ENCODE data around the gene USP10. TPM values are rescaled to one million over a fixed set of nuclear protein-coding genes. Genes with fewer than 3 reads are reported as not detected.

The USP10 gene
- total and polyA plus RNA-seq, 5 donors from 2014 or later, result 64.0 to 112 (median 88.1) TPM

- no peaks in the 10 kb centered on the region for H3K9me3 ChIP-seq (ENCODE audit: control insufficient read depth in 2 of 2, low read length in 2 of 2)
- no peak overlapping the region for H3K4me3 Mint-ChIP-seq
- H3K27ac Mint-ChIP-seq, result peak overlapping the region in 1 of 3 donors; percentile 75
- no peaks in the 10 kb centered on the region for H3K9me3 Mint-ChIP-seq
- H3K4me1 ChIP-seq (ENCODE audit: control insufficient read depth, insufficient read depth, low read length, poor library complexity, severe bottlenecking), result peaks cover 20% of the 10 kb centered on the region
- H3K36me3 Mint-ChIP-seq, result peaks cover 8% of the 10 kb centered on the region
- no peaks in the 10 kb centered on the region for H3K27me3 ChIP-seq (ENCODE audit: control insufficient read depth, insufficient read depth, low read length)
- no peaks in the 10 kb centered on the region for H3K27me3 Mint-ChIP-seq
- H3K4me3 ChIP-seq (ENCODE audit: low read depth, low read length), result no peak overlapping the region
- H3K4me1 Mint-ChIP-seq, result peaks cover 38 to 89% (median 53%) of the 10 kb centered on the region in 4 donors
- H3K27ac ChIP-seq (ENCODE audit: insufficient read depth, low read length, poor library complexity, severe bottlenecking), result no peak overlapping the region
- DNase-seq (no peak), ATAC-seq (ENCODE audit: low read depth in 2 of 2) (no peak)
- peaks cover 12% of the 10 kb centered on the region for H3K36me3 ChIP-seq (ENCODE audit: control insufficient read depth, insufficient read depth, low read length)
Observed at GRCh38 chr16:84715854-84716253, 16.1 kb downstream of the USP10 start.

- Histone ChIP-seq H3K4me3 (ENCODE audit: low read depth, low read length) (no peak overlapping the region), H3K9me3 (ENCODE audit: control insufficient read depth in 2 of 2, low read length in 2 of 2) (no peaks in the 10 kb centered on the region), H3K27ac (ENCODE audit: insufficient read depth, low read length, poor library complexity, severe bottlenecking) (no peak overlapping the region), H3K4me1 (ENCODE audit: control insufficient read depth, insufficient read depth, low read length, poor library complexity, severe bottlenecking) (peaks cover 14% of the 10 kb centered on the region), H3K27me3 (ENCODE audit: control insufficient read depth, insufficient read depth, low read length) (no peaks in the 10 kb centered on the region), H3K36me3 (ENCODE audit: control insufficient read depth, insufficient read depth, low read length) (peaks cover 12% of the 10 kb centered on the region)
- peaks cover 9% of the 10 kb centered on the region for H3K36me3 Mint-ChIP-seq
- H3K4me3 Mint-ChIP-seq, result no peak overlapping the region
- H3K27ac Mint-ChIP-seq, result peak overlapping the region in 1 of 3 donors; percentile 75
- H3K27me3 Mint-ChIP-seq, result no peaks in the 10 kb centered on the region
- no peaks in the 10 kb centered on the region for H3K9me3 Mint-ChIP-seq
- DNase-seq, result no peak
- ATAC-seq (ENCODE audit: low read depth in 2 of 2), result no peak
- H3K4me1 Mint-ChIP-seq, result peaks cover 38 to 88% (median 50%) of the 10 kb centered on the region in 4 donors
Observed at GRCh38 chr16:84716740-84717139, 16.9 kb downstream of the USP10 start.

- peak overlapping the region in 1 of 4 donors; percentile 8 for H3K4me3 Mint-ChIP-seq
- no peaks in the 10 kb centered on the region for H3K27me3 Mint-ChIP-seq
- Histone ChIP-seq H3K4me3 (ENCODE audit: low read depth, low read length) (no peak overlapping the region), H3K36me3 (ENCODE audit: control insufficient read depth, insufficient read depth, low read length) (peaks cover 12% of the 10 kb centered on the region), H3K27ac (ENCODE audit: insufficient read depth, low read length, poor library complexity, severe bottlenecking) (no peak overlapping the region), H3K4me1 (ENCODE audit: control insufficient read depth, insufficient read depth, low read length, poor library complexity, severe bottlenecking) (peaks cover 9% of the 10 kb centered on the region), H3K9me3 (ENCODE audit: control insufficient read depth in 2 of 2, low read length in 2 of 2) (no peaks in the 10 kb centered on the region), H3K27me3 (ENCODE audit: control insufficient read depth, insufficient read depth, low read length) (no peaks in the 10 kb centered on the region)
- DNase-seq, result no peak
- H3K4me1 Mint-ChIP-seq, result peaks cover 37 to 88% (median 49%) of the 10 kb centered on the region in 4 donors
- no peak for ATAC-seq (ENCODE audit: low read depth in 2 of 2)
- H3K27ac Mint-ChIP-seq, result peak overlapping the region in 2 of 3 donors; percentile 49 to 89
- no peaks in the 10 kb centered on the region for H3K9me3 Mint-ChIP-seq
- peaks cover 12% of the 10 kb centered on the region for H3K36me3 Mint-ChIP-seq
Observed at GRCh38 chr16:84717484-84717883, 17.7 kb downstream of the USP10 start.

GRCh38 chr16:84720177-84720579 lies 20.4 kb downstream of the USP10 start:
- Mint-ChIP-seq H3K36me3 (peaks cover 12% of the 10 kb centered on the region), H3K4me3 (no peak overlapping the region), H3K9me3 (no peaks in the 10 kb centered on the region), H3K27me3 (no peaks in the 10 kb centered on the region), H3K27ac (peak overlapping the region in 1 of 3 donors; percentile 20), H3K4me1 (peaks cover 40 to 89% (median 50%) of the 10 kb centered on the region in 4 donors)
- Histone ChIP-seq H3K27me3 (ENCODE audit: control insufficient read depth, insufficient read depth, low read length) (no peaks in the 10 kb centered on the region), H3K4me3 (ENCODE audit: low read depth, low read length) (no peak overlapping the region), H3K4me1 (ENCODE audit: control insufficient read depth, insufficient read depth, low read length, poor library complexity, severe bottlenecking) (peaks cover 25% of the 10 kb centered on the region), H3K27ac (ENCODE audit: insufficient read depth, low read length, poor library complexity, severe bottlenecking) (no peak overlapping the region), H3K9me3 (ENCODE audit: control insufficient read depth in 2 of 2, low read length in 2 of 2) (no peaks in the 10 kb centered on the region), H3K36me3 (ENCODE audit: control insufficient read depth, insufficient read depth, low read length) (peaks cover 12% of the 10 kb centered on the region)
- DNase-seq, result no peak
- ATAC-seq (ENCODE audit: low read depth in 2 of 2), result no peak

- Mint-ChIP-seq H3K27ac (peak overlapping the region; percentile 40 to 90 (median 84)), H3K9me3 (no peaks in the 10 kb centered on the region), H3K4me1 (peaks cover 44 to 89% (median 49%) of the 10 kb centered on the region in 4 donors), H3K36me3 (peaks cover 12% of the 10 kb centered on the region), H3K27me3 (no peaks in the 10 kb centered on the region), H3K4me3 (no peak overlapping the region)
- ATAC-seq (ENCODE audit: low read depth in 2 of 2) (no peak), DNase-seq (no peak)
- Histone ChIP-seq H3K36me3 (ENCODE audit: control insufficient read depth, insufficient read depth, low read length) (peaks cover 3% of the 10 kb centered on the region), H3K4me3 (ENCODE audit: low read depth, low read length) (no peak overlapping the region), H3K27ac (ENCODE audit: insufficient read depth, low read length, poor library complexity, severe bottlenecking) (no peak overlapping the region), H3K27me3 (ENCODE audit: control insufficient read depth, insufficient read depth, low read length) (no peaks in the 10 kb centered on the region), H3K9me3 (ENCODE audit: control insufficient read depth in 2 of 2, low read length in 2 of 2) (no peaks in the 10 kb centered on the region), H3K4me1 (ENCODE audit: control insufficient read depth, insufficient read depth, low read length, poor library complexity, severe bottlenecking) (peaks cover 35% of the 10 kb centered on the region)
Observed at GRCh38 chr16:84722068-84722467, 22.3 kb downstream of the USP10 start.

- Histone ChIP-seq H3K9me3 (ENCODE audit: control insufficient read depth in 2 of 2, low read length in 2 of 2) (no peaks in the 10 kb centered on the region), H3K27me3 (ENCODE audit: control insufficient read depth, insufficient read depth, low read length) (no peaks in the 10 kb centered on the region), H3K4me3 (ENCODE audit: low read depth, low read length) (no peak overlapping the region), H3K36me3 (ENCODE audit: control insufficient read depth, insufficient read depth, low read length) (no peaks in the 10 kb centered on the region), H3K4me1 (ENCODE audit: control insufficient read depth, insufficient read depth, low read length, poor library complexity, severe bottlenecking) (peaks cover 34% of the 10 kb centered on the region), H3K27ac (ENCODE audit: insufficient read depth, low read length, poor library complexity, severe bottlenecking) (no peak overlapping the region)
- Mint-ChIP-seq H3K27me3 (no peaks in the 10 kb centered on the region), H3K27ac (peak overlapping the region in 2 of 3 donors; percentile 22 to 77), H3K4me3 (no peak overlapping the region), H3K4me1 (peaks cover 34 to 77% (median 44%) of the 10 kb centered on the region in 4 donors), H3K9me3 (no peaks in the 10 kb centered on the region), H3K36me3 (peaks cover 7% of the 10 kb centered on the region)
- DNase-seq, result no peak
- no peak for ATAC-seq (ENCODE audit: low read depth in 2 of 2)
Observed at GRCh38 chr16:84723906-84724305, 24.1 kb downstream of the USP10 start.

- H3K27ac Mint-ChIP-seq, result peak overlapping the region; percentile 22 to 79 (median 60)
- H3K4me3 ChIP-seq (ENCODE audit: low read depth, low read length), result peak overlapping the region; percentile 29
- H3K4me1 Mint-ChIP-seq, result peaks cover 27 to 77% (median 40%) of the 10 kb centered on the region in 4 donors
- no peaks in the 10 kb centered on the region for H3K36me3 ChIP-seq (ENCODE audit: control insufficient read depth, insufficient read depth, low read length)
- H3K9me3 ChIP-seq (ENCODE audit: control insufficient read depth in 2 of 2, low read length in 2 of 2), result no peaks in the 10 kb centered on the region
- no peaks in the 10 kb centered on the region for H3K27me3 Mint-ChIP-seq
- H3K9me3 Mint-ChIP-seq, result no peaks in the 10 kb centered on the region
- peaks cover 27% of the 10 kb centered on the region for H3K4me1 ChIP-seq (ENCODE audit: control insufficient read depth, insufficient read depth, low read length, poor library complexity, severe bottlenecking)
- H3K36me3 Mint-ChIP-seq, result peaks cover 7% of the 10 kb centered on the region
- H3K27ac ChIP-seq (ENCODE audit: insufficient read depth, low read length, poor library complexity, severe bottlenecking), result no peak overlapping the region
- H3K27me3 ChIP-seq (ENCODE audit: control insufficient read depth, insufficient read depth, low read length), result no peaks in the 10 kb centered on the region
- DNase-seq (peak in 2 of 3 donors; percentile 20 to 70), ATAC-seq (ENCODE audit: low read depth in 2 of 2) (peak; percentile 65 to 68)
- no peak overlapping the region for H3K4me3 Mint-ChIP-seq
Observed at GRCh38 chr16:84724606-84725309, 25.0 kb downstream of the USP10 start.
